ENCODE data around the gene KHDC4. TPM values are rescaled to one million over a fixed set of nuclear protein-coding genes. Genes with fewer than 3 reads are reported as not detected.

KHDC4 gene
- total and polyA plus RNA-seq, 2 experiments from 2014 or later: 47.1 to 57.7 TPM

DNA sequence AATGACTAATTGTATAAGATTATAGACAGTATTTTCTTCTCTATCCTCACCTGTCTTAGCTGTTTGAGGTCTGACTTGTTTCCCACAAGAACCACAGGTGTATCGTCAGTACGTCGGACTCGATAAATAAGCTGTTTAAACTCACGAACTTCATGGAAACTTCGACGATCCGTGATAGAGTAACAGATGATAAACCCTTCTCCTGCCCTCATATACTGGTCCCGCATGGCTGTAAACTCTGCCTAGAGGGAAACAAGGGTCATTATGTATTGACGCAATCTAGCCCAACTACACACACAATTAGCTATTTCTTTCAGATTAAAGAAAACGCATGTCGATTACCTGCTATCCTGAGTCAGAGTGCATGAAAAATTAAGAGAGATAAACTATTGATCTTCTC, 30.0 kb downstream of the KHDC4 start:
- DNase-seq (ENCODE audit: low spot score) (no peak), ATAC-seq (no peak)
- H3K36me3 ChIP-seq (ENCODE audit: insufficient read depth): peaks cover 57% of the 10 kb centered on the region
- H3K4me1 Mint-ChIP-seq: no peaks in the 10 kb centered on the region
- no peaks in the 10 kb centered on the region for H3K27me3 ChIP-seq (ENCODE audit: insufficient read depth)
- H4K20me1 ChIP-seq (replicated peaks; ENCODE audit: insufficient read depth): 0 out of 2 replicates have a peak, but pooled peaks cover 11% of the 10 kb centered on the region
- H3K79me2 ChIP-seq (replicated peaks; ENCODE audit: insufficient read depth): peaks cover 7% of the 10 kb centered on the region
- H3K27ac Mint-ChIP-seq: no peak overlapping the region
- H3K4me3 Mint-ChIP-seq: no peak overlapping the region
- no peak overlapping the region for H3K4me3 ChIP-seq
- peaks cover 17% of the 10 kb centered on the region; the same call in 1 of the 2 replicates for H3F3A ChIP-seq (replicated peaks; ENCODE audit: low read depth)
- no peak overlapping the region for H3K27ac ChIP-seq (ENCODE audit: low read depth)
- H3K9me2 ChIP-seq (ENCODE audit: insufficient read depth): no peaks in the 10 kb centered on the region
- H3K9me3 Mint-ChIP-seq: no peaks in the 10 kb centered on the region
- no peak for TF ChIP-seq CREB1 (CRISPR knock-in tag; IDR thresholded peaks at IDR 0.05; ENCODE audit: low read depth)
- TF ChIP-seq, protein P1, sequence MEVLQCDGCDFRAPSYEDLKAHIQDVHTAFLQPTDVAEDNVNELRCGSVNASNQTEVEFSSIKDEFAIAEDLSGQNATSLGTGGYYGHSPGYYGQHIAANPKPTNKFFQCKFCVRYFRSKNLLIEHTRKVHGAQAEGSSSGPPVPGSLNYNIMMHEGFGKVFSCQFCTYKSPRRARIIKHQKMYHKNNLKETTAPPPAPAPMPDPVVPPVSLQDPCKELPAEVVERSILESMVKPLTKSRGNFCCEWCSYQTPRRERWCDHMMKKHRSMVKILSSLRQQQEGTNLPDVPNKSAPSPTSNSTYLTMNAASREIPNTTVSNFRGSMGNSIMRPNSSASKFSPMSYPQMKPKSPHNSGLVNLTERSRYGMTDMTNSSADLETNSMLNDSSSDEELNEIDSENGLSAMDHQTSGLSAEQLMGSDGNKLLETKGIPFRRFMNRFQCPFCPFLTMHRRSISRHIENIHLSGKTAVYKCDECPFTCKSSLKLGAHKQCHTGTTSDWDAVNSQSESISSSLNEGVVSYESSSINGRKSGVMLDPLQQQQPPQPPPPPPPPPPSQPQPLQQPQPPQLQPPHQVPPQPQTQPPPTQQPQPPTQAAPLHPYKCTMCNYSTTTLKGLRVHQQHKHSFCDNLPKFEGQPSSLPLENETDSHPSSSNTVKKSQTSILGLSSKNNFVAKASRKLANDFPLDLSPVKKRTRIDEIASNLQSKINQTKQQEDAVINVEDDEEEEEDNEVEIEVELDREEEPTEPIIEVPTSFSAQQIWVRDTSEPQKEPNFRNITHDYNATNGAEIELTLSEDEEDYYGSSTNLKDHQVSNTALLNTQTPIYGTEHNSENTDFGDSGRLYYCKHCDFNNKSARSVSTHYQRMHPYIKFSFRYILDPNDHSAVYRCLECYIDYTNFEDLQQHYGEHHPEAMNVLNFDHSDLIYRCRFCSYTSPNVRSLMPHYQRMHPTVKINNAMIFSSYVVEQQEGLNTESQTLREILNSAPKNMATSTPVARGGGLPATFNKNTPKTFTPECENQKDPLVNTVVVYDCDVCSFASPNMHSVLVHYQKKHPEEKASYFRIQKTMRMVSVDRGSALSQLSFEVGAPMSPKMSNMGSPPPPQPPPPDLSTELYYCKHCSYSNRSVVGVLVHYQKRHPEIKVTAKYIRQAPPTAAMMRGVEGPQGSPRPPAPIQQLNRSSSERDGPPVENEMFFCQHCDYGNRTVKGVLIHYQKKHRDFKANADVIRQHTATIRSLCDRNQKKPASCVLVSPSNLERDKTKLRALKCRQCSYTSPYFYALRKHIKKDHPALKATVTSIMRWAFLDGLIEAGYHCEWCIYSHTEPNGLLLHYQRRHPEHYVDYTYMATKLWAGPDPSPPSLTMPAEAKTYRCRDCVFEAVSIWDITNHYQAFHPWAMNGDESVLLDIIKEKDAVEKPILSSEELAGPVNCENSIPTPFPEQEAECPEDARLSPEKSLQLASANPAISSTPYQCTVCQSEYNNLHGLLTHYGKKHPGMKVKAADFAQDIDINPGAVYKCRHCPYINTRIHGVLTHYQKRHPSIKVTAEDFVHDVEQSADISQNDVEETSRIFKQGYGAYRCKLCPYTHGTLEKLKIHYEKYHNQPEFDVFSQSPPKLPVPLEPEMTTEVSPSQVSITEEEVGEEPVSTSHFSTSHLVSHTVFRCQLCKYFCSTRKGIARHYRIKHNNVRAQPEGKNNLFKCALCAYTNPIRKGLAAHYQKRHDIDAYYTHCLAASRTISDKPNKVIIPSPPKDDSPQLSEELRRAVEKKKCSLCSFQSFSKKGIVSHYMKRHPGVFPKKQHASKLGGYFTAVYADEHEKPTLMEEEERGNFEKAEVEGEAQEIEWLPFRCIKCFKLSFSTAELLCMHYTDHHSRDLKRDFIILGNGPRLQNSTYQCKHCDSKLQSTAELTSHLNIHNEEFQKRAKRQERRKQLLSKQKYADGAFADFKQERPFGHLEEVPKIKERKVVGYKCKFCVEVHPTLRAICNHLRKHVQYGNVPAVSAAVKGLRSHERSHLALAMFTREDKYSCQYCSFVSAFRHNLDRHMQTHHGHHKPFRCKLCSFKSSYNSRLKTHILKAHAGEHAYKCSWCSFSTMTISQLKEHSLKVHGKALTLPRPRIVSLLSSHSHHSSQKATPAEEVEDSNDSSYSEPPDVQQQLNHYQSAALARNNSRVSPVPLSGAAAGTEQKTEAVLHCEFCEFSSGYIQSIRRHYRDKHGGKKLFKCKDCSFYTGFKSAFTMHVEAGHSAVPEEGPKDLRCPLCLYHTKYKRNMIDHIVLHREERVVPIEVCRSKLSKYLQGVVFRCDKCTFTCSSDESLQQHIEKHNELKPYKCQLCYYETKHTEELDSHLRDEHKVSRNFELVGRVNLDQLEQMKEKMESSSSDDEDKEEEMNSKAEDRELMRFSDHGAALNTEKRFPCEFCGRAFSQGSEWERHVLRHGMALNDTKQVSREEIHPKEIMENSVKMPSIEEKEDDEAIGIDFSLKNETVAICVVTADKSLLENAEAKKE (CRISPR knock-in tag; IDR thresholded peaks at IDR 0.05): no peak
- TF ChIP-seq ZNF331 (CRISPR knock-in tag; IDR thresholded peaks at IDR 0.05; ENCODE audit: low read depth): no peak
- no peak for TF ChIP-seq EZH2 (IDR thresholded peaks at IDR 0.05; ENCODE audit: low read depth, unreplicated experiment)
- no peak for TF ChIP-seq JUNB (IDR thresholded peaks at IDR 0.05; ENCODE audit: unreplicated experiment)
- no peak for TF ChIP-seq POLR2AphosphoS5 (IDR thresholded peaks at IDR 0.05; ENCODE audit: low read depth)
- TF ChIP-seq, protein P2, sequence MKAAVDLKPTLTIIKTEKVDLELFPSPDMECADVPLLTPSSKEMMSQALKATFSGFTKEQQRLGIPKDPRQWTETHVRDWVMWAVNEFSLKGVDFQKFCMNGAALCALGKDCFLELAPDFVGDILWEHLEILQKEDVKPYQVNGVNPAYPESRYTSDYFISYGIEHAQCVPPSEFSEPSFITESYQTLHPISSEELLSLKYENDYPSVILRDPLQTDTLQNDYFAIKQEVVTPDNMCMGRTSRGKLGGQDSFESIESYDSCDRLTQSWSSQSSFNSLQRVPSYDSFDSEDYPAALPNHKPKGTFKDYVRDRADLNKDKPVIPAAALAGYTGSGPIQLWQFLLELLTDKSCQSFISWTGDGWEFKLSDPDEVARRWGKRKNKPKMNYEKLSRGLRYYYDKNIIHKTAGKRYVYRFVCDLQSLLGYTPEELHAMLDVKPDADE (IDR thresholded peaks at IDR 0.05): no peak
- TF ChIP-seq NANOG (IDR thresholded peaks at IDR 0.05; ENCODE audit: borderline replicate concordance): no peak
- no peaks in the 10 kb centered on the region for H3K27me3 Mint-ChIP-seq (ENCODE audit: insufficient read depth, low read depth, poor library complexity)
- H3K4me1 ChIP-seq (ENCODE audit: insufficient read depth): no peaks in the 10 kb centered on the region
- H2AFZ ChIP-seq: no peak overlapping the region
- peaks cover 67% of the 10 kb centered on the region for H3K36me3 Mint-ChIP-seq (ENCODE audit: low read depth)
- no peak overlapping the region for H3K4me2 ChIP-seq

Measured in GM23338 (cell line).